DMS153 treated with DMSO at 0.1 percent for 48 hours (cell line): ENCODE data around the gene PTGER4.
"Not testable (repeated sequence)": the region's sequence is repeated elsewhere in the genome, so short reads cannot be mapped to it uniquely, and the experiment has no call there.

Experiments used
- DNase-seq: peaks from one replicate; lab custom pipeline; 2025; ENCODE audit not compliant: unreplicated experiment; lab: John Stamatoyannopoulos, UW

PTGER4 gene

DNA sequence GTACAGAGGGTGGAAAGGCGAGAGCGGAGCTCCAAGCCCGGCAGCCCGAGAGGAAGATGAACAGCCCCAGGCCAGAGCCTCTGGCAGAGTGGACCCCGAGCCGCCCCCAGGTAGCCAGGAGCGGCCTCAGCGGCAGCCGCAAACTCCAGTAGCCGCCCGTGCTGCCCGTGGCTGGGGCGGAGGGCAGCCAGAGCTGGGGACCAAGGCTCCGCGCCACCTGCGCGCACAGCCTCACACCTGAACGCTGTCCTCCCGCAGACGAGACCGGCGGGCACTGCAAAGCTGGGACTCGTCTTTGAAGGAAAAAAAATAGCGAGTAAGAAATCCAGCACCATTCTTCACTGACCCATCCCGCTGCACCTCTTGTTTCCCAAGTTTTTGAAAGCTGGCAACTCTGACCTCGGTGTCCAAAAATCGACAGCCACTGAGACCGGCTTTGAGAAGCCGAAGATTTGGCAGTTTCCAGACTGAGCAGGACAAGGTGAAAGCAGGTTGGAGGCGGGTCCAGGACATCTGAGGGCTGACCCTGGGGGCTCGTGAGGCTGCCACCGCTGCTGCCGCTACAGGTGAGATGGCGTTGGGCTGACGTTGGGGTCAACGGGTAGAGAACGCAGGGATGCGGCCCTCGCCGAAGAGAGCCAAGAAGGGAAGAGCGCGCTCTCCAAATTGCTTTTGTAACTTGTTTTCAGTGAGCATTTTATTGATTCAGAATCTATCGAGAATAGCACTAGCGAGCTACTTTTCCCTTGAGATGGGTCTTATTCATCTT, at the start of gene PTGER4:
Gene PTGER4, plus strand, starts transcription at position 3 of the 769 bp plus-strand sequence. CDS start 1,079 bp downstream, outside the sequence.
- DNase-seq: no peak

DNA sequence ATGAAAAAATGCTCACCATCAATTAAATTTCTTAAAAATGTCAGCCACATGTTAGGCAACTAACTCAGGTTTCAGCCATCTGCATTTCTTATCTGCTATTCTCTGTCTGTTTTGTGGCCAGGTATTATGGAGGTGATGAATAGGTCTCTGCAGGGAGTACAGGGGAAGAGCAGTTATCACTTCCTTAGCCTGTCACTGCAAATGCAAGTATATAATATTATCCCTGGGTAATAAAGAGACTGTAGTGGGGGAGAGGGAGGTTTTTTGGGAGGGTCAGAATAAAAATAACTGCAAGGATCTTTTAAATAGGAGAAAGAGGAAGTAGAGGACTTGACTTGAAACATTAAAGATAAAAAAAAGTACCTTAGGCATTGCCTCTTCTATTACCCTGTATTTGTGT, 49.6 kb upstream of the PTGER4 start:
- no peak for DNase-seq

DNA sequence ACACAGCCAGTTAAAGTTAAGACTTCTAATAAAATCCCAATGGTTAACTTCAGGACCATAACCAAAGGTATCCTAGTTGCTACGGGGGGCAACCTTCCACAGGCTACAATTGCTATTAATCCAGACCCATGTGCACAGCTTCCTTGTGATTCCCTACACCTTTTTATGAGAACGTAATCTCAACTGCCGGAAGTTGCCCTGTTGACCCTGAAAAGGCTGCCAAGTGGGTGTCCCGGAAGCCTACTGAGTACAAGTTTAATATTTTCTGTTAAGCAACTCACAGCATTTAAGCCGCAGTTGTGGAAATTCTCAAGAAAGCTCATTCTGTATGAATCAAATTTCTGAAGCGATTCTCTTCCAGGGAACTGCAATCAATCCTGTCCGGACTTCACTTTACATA, 48.5 kb upstream of the PTGER4 start:
- DNase-seq: no peak

DNA sequence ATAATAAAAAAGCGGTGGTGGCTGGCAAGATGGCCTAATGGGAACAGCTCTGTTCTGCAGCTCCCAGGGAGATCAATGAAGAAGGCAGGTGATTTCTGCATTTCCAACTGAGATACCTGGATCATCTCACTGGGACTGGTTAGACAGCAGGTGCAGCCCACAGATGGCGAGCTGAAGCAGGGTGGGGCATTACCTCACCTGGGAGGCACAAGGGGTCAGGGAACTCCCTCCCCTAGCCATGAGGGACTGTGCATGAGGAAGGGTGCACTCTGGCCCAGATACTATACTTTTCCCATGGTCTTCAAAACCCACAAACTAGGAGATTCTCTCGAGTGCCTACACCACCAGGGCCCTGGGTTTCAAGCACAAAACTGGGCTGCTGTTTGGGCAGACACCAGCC, 45.6 kb upstream of the PTGER4 start:
- DNase-seq: no peak

DNA sequence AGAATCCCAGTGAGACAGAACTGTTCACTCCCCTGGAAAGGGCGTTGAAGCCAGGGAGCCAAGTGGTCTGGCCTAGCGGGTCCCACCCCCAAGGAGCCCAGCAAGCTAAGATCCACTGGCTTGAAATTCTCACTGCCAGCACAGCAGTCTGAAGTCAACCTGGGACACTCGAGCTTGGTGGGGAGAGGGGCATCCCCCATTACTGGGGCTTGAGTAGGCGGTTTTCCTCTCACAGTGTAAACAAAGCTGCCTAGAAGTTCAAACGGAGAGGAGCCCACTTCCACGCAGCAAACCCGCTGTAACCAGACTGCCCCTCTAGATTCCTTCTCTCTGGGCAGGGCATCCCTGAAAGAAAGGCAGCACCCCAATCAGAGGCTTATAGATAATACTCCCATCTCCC, 45.1 kb upstream of the PTGER4 start:
- DNase-seq: no peak

DNA sequence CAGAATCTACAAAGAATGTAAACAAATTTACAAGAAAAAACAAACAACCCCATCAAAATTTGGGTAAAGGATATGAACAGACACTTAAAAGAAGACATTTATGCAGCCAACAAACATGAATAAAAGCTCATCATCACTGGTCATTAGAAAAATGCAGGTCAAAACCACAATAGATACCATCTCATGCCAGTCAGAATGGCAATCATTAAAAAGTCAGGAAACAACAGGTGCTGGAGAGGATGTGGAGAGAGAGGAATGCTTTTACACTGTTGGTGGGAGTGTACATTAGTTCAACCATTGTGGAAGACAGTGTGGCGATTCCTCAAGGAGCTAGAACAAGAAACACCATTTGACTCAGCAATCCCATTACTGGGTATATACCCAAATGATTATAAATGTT, 40.2 kb upstream of the PTGER4 start:
- DNase-seq: not testable (repeated sequence)

DNA sequence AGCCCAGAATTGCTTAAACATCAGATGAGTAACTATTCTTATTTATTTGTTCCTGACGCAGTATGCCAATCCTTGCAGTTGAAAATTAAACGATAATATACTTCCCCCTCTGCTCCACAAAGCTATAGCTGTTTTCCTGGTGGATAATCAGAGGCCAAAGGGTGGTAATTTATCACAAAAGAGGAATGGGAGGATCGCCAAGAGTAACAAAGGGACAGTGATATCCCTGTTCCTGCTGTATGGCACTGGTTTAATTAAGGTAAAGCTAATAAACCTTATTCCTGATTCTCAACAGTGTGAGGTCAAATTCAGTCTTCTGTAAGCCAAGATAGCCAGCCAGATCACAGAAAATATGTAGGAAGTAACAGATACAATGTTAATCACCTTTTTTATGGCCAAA, 33.4 kb upstream of the PTGER4 start:
- DNase-seq: no peak

DNA sequence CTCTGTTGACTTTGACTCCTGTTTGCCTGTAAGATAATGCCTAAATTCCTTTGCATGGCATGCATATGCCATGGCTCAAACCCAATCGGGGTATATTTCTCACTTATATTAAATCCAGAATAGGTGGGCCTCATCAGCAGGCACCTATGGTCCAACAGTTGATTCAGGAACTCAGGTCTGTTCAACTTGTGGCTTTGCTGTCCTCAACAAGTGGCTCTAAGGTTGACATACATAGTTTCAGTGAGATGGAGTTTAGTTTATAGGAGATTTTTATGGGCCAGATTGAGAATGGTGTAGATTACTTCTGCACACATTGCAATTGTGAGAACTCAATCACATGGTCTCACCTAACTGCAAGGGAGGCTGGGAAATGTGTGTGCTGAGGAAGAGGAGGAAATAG, 31.6 kb upstream of the PTGER4 start:
- DNase-seq: no peak

DNA sequence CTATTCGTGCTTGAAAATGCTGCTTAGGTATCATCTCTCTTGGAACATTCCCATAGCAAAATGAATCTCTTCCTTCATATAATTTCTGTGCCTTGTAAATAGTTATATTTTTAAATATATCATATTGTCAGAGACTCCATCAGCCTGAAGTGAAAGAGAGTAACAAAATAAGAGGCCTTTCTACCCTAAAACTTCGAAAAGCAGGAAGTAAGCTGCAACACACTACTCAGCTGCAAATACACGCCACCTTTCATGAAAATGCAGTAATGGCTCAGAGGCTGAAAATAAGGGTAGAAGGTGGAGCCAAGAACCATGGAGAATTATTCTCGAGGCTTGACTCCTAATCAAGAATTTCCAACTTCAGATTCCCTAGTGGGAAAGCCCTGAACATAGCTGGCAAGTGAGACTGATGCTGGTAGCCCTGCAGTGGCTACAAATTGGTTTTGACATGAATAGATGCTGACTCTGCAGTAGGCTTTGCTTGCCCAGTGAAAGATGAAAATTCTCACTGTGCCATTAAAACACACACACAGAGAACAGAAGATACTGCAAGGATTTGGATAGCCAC, 30.2 kb upstream of the PTGER4 start:
- DNase-seq: no peak

DNA sequence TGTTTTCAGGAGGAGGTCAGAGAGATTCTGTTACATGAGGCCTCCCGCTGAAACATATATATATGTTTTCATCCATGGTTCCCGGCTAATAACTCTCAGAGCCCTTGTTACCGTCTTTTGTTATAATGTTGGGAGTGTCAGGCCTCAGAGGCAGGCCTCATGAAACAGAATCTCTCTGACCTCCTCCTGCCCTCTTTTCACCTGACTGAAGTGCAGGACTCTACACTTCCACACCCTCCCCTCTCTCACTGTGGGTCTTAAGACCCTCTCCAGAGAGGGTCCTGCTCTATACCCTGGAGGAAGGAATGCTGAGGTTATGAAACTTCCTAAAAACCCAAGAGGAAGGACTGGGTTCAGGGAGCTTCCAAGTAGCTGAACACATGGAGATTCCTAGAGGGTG, 28.5 kb upstream of the PTGER4 start:
- DNase-seq: no peak

DNA sequence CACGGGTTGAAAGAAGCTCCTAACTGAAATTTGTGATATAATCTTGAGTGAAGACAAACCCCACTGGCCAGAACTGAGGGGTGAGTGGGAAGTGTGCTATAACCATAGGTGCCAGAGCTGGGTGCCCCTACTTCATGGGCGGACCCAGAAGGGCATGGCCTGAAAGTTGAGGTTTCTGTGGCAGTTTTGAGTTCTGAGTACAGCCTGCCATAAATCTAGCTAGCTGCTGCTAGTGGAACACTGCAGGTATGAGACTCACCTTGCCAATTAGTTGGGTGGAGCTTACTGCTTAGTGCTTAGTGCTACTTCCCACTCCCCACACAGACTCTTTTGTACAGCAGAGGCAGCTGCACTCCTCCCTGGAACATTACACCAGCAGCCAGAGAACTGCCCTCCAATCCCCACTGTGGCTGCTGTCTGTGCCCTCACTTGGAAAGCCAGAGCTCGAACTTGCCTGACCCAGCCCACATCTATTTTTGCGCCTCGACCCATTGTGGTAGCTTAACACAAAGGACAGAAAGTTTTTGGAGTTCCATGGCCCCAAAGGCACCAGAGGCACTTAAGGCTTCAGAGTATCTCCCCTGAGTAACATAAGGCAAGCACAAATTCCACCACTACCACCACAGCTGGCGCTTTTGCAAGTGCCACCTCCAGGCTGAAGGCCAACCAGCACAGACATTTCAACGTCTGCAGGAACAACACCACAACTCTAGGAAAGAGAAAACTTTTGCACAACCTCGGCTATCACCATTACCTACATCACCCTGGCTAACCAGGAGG, 27.1 kb upstream of the PTGER4 start:
- no peak for DNase-seq

DNA sequence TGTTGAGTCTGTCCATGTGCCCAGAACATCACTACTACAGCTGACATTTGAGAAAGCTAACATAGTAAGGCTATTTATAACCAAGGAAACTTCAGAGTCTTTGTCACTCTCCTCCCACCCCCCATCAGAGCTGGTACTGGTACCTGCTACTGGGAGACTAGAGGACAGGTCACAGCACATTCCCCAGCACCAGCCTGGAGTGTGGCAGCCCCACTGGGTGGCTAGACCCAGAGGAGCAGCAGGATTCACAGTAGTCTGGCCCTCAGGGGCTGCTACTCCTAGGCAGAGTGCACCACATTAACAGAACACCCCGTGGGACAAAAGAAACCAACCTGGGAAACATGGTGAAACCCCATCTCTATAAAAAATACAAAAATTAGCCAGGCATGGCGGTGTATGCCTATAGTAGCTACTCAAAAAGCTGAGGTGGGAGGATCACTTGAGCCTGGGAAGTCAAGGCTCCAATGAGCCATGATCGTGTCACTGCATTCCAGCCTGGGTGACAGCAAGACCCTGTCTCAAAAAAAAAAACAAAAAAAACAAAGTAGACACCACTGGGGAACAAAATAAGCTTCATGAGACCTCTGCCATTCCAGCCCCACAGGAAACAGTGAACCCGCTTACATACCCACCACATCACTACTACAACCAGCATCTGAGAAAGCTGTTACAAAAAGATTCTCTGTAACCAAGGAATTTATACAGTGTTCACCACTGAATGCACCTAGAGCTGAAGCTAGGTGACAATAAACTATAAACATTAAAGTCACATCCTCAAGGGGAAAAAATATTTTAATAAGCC, 26.3 kb upstream of the PTGER4 start:
- no peak for DNase-seq

DNA sequence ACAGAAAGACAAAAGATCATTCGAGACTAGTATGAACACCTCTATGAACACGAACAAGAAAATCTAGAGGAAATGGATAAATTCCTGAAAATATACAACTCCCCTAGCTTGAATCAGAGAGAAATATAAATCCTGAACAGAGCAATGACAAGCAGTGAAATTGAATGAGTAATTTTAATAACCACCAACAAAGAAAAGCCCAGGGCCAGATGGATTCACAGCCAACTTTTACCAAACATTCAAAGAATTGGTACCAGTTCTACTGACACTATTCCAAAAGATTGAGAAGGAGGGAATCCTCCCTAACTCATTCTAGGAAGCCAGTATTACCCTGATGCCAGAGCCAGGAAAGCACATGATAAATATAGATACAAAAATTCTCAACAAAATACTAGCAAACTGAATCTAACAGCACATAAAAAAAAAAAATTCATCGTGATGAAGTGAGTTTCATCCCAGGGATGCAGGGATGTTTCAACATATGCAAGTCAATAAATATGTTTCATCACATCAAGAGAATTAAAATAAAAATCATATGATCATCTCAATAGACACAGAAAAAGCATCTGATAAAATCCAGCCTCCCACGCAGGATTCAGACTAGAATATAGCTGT, 25.2 kb upstream of the PTGER4 start:
- DNase-seq: no peak

DNA sequence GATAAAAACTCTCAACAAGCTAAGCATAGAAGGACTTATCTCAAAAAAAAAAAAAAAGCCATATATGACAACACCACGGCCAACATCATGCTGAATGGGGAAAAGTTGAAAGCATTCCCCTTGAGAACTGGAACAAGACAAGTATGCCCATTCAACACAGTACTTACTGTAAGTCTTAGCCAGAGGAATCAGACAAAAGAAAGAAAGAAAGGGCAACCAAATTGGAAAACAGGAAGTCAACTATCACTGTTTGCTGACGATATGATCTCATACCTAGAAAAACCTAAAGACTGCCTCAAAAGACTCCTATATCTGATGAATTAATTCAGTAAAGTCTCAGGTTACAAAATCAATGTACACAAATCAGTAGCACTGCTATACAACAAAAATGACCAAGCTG, 24.6 kb upstream of the PTGER4 start:
- no peak for DNase-seq

DNA sequence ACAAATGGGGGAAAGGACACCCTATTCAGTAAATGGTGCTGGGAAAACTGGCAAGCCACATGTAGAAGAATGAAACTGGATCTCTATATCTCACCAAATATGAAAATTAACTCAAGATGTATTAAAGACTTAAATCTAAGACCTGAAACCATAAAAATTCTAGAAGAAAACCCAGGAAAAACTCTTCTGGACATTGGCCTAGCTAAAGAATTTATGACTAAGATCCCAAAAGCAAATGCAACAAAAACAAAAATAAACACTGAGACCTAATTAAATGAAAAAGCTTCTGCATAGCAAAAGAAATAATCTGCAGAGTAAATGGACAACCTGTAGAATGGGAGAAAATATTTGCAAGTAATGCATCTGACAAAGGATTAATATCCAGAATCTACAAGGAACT, 23.6 kb upstream of the PTGER4 start:
- not testable (repeated sequence) for DNase-seq

DNA sequence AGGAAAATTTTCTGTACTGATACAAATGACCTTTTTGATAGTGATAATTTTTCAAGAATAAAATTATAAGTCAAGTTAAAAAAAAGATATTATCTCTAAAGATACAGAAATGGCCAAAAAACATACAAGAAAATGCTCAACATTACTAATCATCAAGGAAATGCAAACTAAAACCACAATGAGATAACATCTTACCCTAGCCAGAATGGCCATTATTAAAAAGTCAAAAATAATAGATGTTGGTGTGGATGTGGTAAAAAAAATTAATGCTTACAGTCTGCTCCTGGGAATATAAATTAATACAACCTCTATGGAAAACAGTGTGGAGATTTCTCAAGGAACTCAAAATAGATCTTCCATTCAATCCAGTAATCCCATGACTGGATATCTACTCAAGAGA, 22.9 kb upstream of the PTGER4 start:
- no peak for DNase-seq

DNA sequence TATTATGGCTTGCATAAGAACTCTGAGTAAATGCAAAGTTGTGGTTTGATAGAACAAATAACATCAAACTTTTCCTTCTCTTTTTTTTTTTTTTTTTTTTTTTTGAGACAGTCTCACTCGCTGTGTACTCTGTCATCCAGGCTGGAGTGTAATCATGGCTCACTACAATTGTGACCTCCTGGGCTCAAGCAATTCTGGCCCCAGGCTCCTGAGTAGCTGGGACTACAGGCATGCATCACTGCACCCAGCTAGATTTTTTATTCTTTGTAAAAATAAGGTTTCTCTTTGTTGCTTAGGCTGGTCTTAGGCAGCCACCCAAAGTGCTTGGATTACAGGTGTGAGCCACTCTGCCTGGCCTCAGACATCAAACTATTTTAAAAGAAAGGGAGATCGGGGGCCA, 19.0 kb upstream of the PTGER4 start:
- DNase-seq: no peak

DNA sequence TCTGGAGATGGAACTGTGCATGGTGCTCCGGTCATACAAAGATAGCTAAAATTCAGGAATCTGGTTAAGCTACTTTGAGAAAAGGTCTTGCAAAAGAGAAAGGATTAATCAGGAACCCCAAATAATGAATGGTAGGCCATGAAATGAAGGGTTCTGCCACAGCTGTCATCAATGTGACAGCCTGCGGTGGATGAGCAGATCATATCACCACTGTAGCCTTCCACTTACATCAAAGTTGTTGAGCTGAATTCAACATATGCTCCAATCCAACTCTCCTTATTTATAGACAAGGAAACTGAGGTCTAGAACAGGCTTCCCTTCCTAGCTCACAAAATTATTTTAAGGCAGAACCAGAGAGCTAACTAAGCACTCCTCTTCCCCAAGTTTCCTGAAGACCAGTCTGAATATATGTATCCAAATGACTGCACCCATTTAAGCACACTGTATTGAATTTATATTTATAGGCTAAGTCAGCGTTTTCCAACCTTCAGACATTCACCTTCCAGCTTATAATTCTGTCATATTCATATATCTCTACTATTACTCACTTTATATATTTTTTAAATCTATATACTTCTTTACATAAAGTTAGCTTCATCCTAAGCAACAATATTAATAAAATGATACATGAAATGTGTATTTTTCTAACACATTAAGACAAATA, 13.9 kb upstream of the PTGER4 start:
- no peak for DNase-seq

DNA sequence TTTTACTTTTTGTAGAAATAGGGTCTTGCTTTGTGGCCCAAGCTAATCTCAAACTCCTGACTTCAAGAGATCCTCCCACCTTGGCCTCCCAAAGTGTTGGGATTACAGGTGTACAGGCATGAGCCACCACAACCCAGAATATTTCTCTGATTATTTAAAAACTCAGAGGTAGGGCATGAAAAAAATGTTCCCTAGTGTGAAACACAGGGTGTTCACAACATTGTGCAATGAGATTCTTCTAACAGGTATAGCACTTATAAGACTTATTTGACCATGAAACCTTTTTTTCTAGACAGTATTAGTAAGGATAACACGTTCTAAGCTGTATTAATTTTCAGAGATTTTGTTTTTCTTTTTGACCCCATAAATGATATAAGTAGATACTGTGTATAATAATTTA, 13.1 kb upstream of the PTGER4 start:
- no peak for DNase-seq

DNA sequence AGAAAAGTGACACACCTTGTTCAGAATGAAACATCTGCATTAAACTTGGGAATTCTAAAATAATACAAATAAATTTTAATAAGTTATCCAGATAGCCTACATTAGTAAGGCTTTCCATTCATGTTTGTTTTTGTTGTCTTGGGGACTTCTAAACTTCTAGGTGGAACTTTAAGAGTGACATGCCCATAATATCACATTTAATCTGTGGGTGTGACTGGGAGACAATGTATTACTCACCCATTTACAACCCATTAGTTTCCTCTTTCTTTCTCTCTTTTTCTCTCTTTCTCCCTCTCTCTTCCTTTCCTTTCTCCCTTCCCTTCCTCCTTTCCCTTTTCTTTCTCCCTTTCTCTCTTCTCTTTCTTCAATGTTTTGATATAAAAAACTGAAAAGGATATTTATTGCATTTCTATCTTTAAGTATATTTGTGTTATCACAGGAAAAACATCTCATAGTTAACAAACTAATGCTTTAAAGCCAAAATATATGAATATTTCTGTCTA, 12.5 kb upstream of the PTGER4 start:
- DNase-seq: no peak
